DOHH2 (cell line): Measurements from ENCODE around the gene RNF26.

Experiments
- H3F3A ChIP-seq: fragments of 200-600 bp; sonication (generic), shearing (Covaris generic); 2 replicates; pipeline ENCODE4 v1.6.0; 2016; ENCODE audit warnings: antibody characterized with exemption, mild to moderate bottlenecking; ENCODE audit not compliant: control insufficient read depth, insufficient read depth
- H3K27ac ChIP-seq: fragments of 200-600 bp; sonication (generic); 2 replicates; pipeline ENCODE4 v1.5.1; 2014; ENCODE audit warnings: low read depth, mild to moderate bottlenecking, low read length, moderate library complexity
- H3K27me3 ChIP-seq: fragments of 200-600 bp; sonication (generic); 2 replicates; pipeline ENCODE4 v1.6.1; 2014; ENCODE audit warnings: mild to moderate bottlenecking, low read length, mixed read lengths; ENCODE audit not compliant: control insufficient read depth
- H3K36me3 ChIP-seq: fragments of 200-600 bp; sonication (generic); 2 replicates; pipeline ENCODE4 v1.6.1; 2014; ENCODE audit warnings: mild to moderate bottlenecking, low read length, moderate library complexity, mixed read lengths; ENCODE audit not compliant: control insufficient read depth
- H3K4me1 ChIP-seq: fragments of 200-600 bp; sonication (generic); 2 replicates; pipeline ENCODE4 v1.6.1; 2014; ENCODE audit warnings: mild to moderate bottlenecking, low read length, mixed read lengths; ENCODE audit not compliant: control insufficient read depth
- H3K4me2 ChIP-seq: fragments of 200-600 bp; sonication (generic); 2 replicates; pipeline ENCODE4 v1.6.0; 2014; ENCODE audit warnings: mild to moderate bottlenecking, low read length, moderate library complexity
- H3K4me3 ChIP-seq: fragments of 200-600 bp; sonication (generic); 2 replicates; pipeline ENCODE4 v1.5.1; 2014; ENCODE audit warnings: mild to moderate bottlenecking, low read length, mixed read lengths
- H3K79me2 ChIP-seq: fragments of 200-600 bp; sonication (generic); 2 replicates; pipeline ENCODE4 v1.6.1; 2014; ENCODE audit warnings: mild to moderate bottlenecking, low read length, mixed read lengths; ENCODE audit not compliant: control insufficient read depth
- H3K9me2 ChIP-seq: fragments of 200-600 bp; sonication (generic); replicated peaks from 2 replicates; pipeline ENCODE4 v1.6.1; 2014; ENCODE audit warnings: mild to moderate bottlenecking, low read length, mixed read lengths; ENCODE audit not compliant: control insufficient read depth
- H3K9me3 ChIP-seq: fragments of 200-600 bp; sonication (generic); 2 replicates; pipeline ENCODE4 v1.6.1; 2014; ENCODE audit warnings: antibody characterized with exemption, low read length, mixed read lengths; ENCODE audit not compliant: control insufficient read depth, insufficient read depth
- H4K20me1 ChIP-seq: fragments of 200-600 bp; sonication (generic); 2 replicates; pipeline ENCODE4 v1.6.0; 2014; ENCODE audit warnings: low read depth, mild to moderate bottlenecking, antibody characterized with exemption, low read length, moderate library complexity; ENCODE audit not compliant: control insufficient read depth, insufficient read depth
- EZH2phosphoT487 ChIP-seq: fragments of 200-600 bp; sonication (generic); IDR thresholded peaks from 2 replicates; pipeline ENCODE4 v1.6.1; 2017; ENCODE audit warnings: borderline replicate concordance, mild to moderate bottlenecking, antibody characterized with exemption, low read length, moderate library complexity, mixed read lengths
- TF ChIP-seq, protein P1 (sequence below): fragments of 200-600 bp; sonication (generic); IDR thresholded peaks from one replicate; pipeline ENCODE4 v1.5.1; 2014; ENCODE audit warnings: antibody characterized with exemption, mild to moderate bottlenecking, low read depth, low read length; ENCODE audit not compliant: poor library complexity, severe bottlenecking

Gene RNF26

GRCh38 chr11:119355091-119355843, 20.9 kb downstream of the RNF26 start:
- no peak overlapping the region for H3K4me3 ChIP-seq
- TF ChIP-seq EZH2phosphoT487 = no peak
- TF ChIP-seq, protein P1, sequence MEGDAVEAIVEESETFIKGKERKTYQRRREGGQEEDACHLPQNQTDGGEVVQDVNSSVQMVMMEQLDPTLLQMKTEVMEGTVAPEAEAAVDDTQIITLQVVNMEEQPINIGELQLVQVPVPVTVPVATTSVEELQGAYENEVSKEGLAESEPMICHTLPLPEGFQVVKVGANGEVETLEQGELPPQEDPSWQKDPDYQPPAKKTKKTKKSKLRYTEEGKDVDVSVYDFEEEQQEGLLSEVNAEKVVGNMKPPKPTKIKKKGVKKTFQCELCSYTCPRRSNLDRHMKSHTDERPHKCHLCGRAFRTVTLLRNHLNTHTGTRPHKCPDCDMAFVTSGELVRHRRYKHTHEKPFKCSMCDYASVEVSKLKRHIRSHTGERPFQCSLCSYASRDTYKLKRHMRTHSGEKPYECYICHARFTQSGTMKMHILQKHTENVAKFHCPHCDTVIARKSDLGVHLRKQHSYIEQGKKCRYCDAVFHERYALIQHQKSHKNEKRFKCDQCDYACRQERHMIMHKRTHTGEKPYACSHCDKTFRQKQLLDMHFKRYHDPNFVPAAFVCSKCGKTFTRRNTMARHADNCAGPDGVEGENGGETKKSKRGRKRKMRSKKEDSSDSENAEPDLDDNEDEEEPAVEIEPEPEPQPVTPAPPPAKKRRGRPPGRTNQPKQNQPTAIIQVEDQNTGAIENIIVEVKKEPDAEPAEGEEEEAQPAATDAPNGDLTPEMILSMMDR = no peak
- no peaks in the 10 kb centered on the region for H3K9me2 ChIP-seq
- H3K9me3 ChIP-seq = no peaks in the 10 kb centered on the region
- H3K79me2 ChIP-seq = peaks cover 3% of the 10 kb centered on the region; the same call in 1 of the 2 replicates
- no peaks in the 10 kb centered on the region for H3K27me3 ChIP-seq
- H4K20me1 ChIP-seq = no peaks in the 10 kb centered on the region
- peaks cover 43% of the 10 kb centered on the region for H3K4me1 ChIP-seq
- no peak overlapping the region for H3K4me2 ChIP-seq
- H3F3A ChIP-seq = 0 out of 2 replicates have a peak, but pooled peaks cover 3% of the 10 kb centered on the region
- H3K27ac ChIP-seq = no peak overlapping the region
- peaks cover 54% of the 10 kb centered on the region for H3K36me3 ChIP-seq

GRCh38 chr11:119356349-119357031, 22.2 kb downstream of the RNF26 start:
- Histone ChIP-seq H3K27me3 (no peaks in the 10 kb centered on the region), H3K4me1 (peaks cover 51% of the 10 kb centered on the region), H3K4me2 (peak overlapping the region; percentile 86), H3K9me2 (no peaks in the 10 kb centered on the region), H3K36me3 (peaks cover 58% of the 10 kb centered on the region), H4K20me1 (no peaks in the 10 kb centered on the region), H3K9me3 (no peaks in the 10 kb centered on the region), H3K27ac (no peak overlapping the region), H3F3A (0 out of 2 replicates have a peak, but pooled peaks cover 5% of the 10 kb centered on the region), H3K79me2 (peaks cover 12% of the 10 kb centered on the region), H3K4me3 (peak overlapping the region; percentile 72)
- no peak for TF ChIP-seq EZH2phosphoT487
- TF ChIP-seq, protein P1 = peak; percentile 97

DNA sequence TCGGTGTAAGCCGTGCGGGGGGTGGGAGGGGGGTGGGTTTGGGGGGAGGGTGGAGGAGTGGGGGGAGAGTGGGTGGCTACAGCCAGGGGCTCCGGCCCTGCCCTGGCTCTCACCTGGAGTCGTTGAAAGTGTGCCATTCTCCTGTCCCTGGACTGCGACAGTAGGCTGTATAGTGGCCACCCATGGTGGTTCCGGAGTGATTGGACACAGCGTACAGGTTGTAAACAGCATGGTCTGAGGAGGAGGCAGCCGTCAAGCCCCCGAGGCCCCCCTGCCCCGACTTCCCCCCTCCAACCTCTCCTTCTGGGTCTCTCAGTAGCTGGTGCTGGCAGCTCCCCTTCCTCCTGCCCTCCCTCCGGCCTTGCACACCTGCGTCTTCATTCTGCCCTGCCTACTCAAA, 22.7 kb downstream of the RNF26 start:
- H3K79me2 ChIP-seq = peaks cover 18% of the 10 kb centered on the region
- peak overlapping the region; percentile 86 for H3K4me2 ChIP-seq
- H3K27ac ChIP-seq = no peak overlapping the region
- TF ChIP-seq, protein P1 = no peak
- no peak for TF ChIP-seq EZH2phosphoT487
- H3F3A ChIP-seq = 0 out of 2 replicates have a peak, but pooled peaks cover 8% of the 10 kb centered on the region
- no peaks in the 10 kb centered on the region for H3K27me3 ChIP-seq
- no peaks in the 10 kb centered on the region for H3K9me2 ChIP-seq
- H3K4me3 ChIP-seq = no peak overlapping the region; the same call in 1 of the 2 replicates
- H3K9me3 ChIP-seq = no peaks in the 10 kb centered on the region
- H3K36me3 ChIP-seq = peaks cover 58% of the 10 kb centered on the region
- H3K4me1 ChIP-seq = peaks cover 57% of the 10 kb centered on the region
- no peaks in the 10 kb centered on the region for H4K20me1 ChIP-seq
